ENCODE results near the gene KIF2C.
A peak's percentile ranks its signal among the peaks of the same experiment; 100 is the strongest.

Gene KIF2C

DNA sequence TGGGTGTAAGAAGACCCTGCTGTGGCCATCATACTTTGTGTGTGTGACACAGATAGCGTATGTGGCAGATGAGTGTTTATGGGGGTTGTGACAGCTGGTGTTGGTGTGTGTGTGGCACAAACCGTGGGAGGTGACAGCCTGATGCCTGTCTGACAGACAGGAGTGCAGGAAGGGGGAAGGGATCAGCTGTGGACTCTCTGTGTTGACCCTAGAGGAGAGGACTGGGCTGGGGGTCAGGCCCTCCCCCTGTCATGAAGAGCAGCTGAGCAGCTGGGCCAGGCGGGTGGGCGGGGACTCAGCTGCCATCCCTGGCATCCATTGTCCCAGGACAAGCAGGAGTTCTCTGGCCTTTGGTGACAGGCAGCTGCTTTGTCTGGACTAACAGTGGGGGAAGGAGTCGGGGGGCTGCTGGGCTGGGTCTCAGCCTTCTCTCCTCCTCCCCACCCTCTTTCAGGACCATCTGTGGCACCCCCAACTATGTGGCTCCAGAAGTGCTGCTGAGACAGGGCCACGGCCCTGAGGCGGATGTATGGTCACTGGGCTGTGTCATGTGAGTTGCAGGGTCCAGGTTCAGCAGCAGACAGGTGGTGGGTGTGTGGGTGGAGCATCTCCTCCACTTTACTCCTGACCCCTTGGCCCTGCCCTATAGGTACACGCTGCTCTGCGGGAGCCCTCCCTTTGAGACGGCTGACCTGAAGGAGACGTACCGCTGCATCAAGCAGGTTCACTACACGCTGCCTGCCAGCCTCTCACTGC is 62.8 kb downstream of the KIF2C start:
- H3K9ac ChIP-seq = peak overlapping the region; percentile 41
- TF ChIP-seq Cebpa-rat (IDR thresholded peaks at IDR 0.05) = no peak
- peaks cover 66% of the 10 kb centered on the region for H3K4me1 ChIP-seq
- peaks cover 53% of the 10 kb centered on the region for H3K36me3 ChIP-seq
- peak overlapping the region; percentile 28; the same call in 1 of the 2 replicates for H3K4me3 ChIP-seq
- H3K27me3 ChIP-seq = no peaks in the 10 kb centered on the region
- H3K4me2 ChIP-seq = peak overlapping the region; percentile 81
- no peak overlapping the region for H3K27ac ChIP-seq
- H3K9me3 ChIP-seq = no peaks in the 10 kb centered on the region
- H4K20me1 ChIP-seq = no peaks in the 10 kb centered on the region

DNA sequence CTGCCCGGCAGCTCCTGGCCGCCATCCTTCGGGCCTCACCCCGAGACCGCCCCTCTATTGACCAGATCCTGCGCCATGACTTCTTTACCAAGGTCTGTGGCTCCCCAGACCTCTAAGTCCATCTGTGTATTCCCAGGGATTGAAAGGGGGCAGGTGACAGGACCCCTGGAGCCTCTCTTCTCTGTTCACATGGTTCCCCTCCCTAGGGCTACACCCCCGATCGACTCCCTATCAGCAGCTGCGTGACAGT is 63.4 kb downstream of the KIF2C start:
- TF ChIP-seq Cebpa-rat (IDR thresholded peaks at IDR 0.05) = no peak

GRCh38 chr1:44803312-44804095 is 63.9 kb downstream of the KIF2C start:
- Histone ChIP-seq H3K36me3 (peaks cover 53% of the 10 kb centered on the region), H4K20me1 (no peaks in the 10 kb centered on the region), H3K4me1 (peaks cover 72% of the 10 kb centered on the region), H3K4me2 (no peak overlapping the region), H3K9ac (0 out of 2 replicates have a peak overlapping the region, but pooled peaks have one; percentile 16), H3K9me3 (no peaks in the 10 kb centered on the region), H3K27me3 (no peaks in the 10 kb centered on the region), H3K27ac (peak overlapping the region; percentile 18; the same call in 1 of the 2 replicates), H3K4me3 (no peak overlapping the region)
- TF ChIP-seq Cebpa-rat (IDR thresholded peaks at IDR 0.05) = no peak

More for the DNA sequence above, 63.4 kb downstream of the KIF2C start:
- Histone ChIP-seq H3K9me3 (no peaks in the 10 kb centered on the region), H3K9ac (no peak overlapping the region), H3K4me2 (peak overlapping the region; percentile 81; the same call in 1 of the 2 replicates), H3K4me1 (peaks cover 71% of the 10 kb centered on the region), H3K27me3 (no peaks in the 10 kb centered on the region), H3K4me3 (no peak overlapping the region), H3K27ac (no peak overlapping the region), H4K20me1 (no peaks in the 10 kb centered on the region), H3K36me3 (peaks cover 53% of the 10 kb centered on the region)

GRCh38 chr1:44805311-44806024 is 65.8 kb downstream of the KIF2C start:
- TF ChIP-seq Cebpa-rat (IDR thresholded peaks at IDR 0.05) = no peak
- no peak overlapping the region for H3K9ac ChIP-seq
- no peaks in the 10 kb centered on the region for H3K27me3 ChIP-seq
- peaks cover 81% of the 10 kb centered on the region for H3K4me1 ChIP-seq
- H3K4me2 ChIP-seq = no peak overlapping the region
- H3K4me3 ChIP-seq = no peak overlapping the region
- 0 out of 2 replicates have a peak overlapping the region, but pooled peaks have one; percentile 30 for H3K27ac ChIP-seq
- H3K36me3 ChIP-seq = peaks cover 53% of the 10 kb centered on the region
- no peaks in the 10 kb centered on the region for H4K20me1 ChIP-seq
- H3K9me3 ChIP-seq = no peaks in the 10 kb centered on the region

- peak overlapping the region; percentile 79 for H3K4me2 ChIP-seq
- H3K9ac ChIP-seq = peak overlapping the region; percentile 78; the same call in 1 of the 2 replicates
- no peaks in the 10 kb centered on the region for H3K9me3 ChIP-seq
- H3K4me3 ChIP-seq = no peak overlapping the region
- H3K36me3 ChIP-seq = peaks cover 53% of the 10 kb centered on the region
- H3K27ac ChIP-seq = peak overlapping the region; percentile 98
- no peaks in the 10 kb centered on the region for H3K27me3 ChIP-seq
- no peaks in the 10 kb centered on the region for H4K20me1 ChIP-seq
- no peak for TF ChIP-seq Cebpa-rat (IDR thresholded peaks at IDR 0.05)
- peaks cover 83% of the 10 kb centered on the region for H3K4me1 ChIP-seq
Measured at GRCh38 chr1:44806025-44806703, 66.5 kb downstream of the KIF2C start.

DNA sequence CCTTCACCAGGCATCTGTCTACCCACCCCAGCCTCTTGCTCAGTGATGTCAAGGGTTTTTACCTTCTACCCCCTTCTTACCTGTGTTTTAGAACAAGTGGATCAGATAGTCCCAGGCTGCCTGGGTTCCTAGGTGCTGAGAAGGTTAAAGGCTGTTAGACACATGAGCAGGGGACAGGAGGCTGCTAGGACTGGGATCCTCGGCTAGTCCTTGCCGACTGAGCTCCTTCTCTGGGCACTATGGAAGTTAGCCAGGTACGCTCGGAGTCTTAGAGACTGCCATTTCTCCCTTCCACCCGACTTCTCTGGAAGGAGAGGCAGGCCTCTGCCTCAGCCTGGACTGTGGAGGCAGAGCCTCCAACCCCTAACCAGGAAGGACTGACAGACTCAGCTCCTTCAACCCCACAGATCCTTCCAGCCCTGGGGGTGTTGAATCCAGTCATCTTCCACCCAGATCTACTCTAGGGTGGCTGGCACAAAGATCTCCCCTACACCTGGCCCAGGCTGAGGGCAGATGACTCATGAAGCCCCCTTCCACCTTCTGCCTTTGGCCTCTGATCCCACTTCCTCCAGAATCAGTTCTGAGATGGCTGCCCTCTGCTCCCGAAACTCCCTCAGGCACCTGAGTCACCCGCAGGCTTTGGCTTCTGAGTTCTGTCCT is 67.2 kb downstream of the KIF2C start, which contains the start of gene DYNLT4:
DYNLT4 (minus strand) TSS at position 648 of the 660 bp plus-strand sequence. CDS start 683 bp downstream, outside the sequence.
- peaks cover 85% of the 10 kb centered on the region for H3K4me1 ChIP-seq
- H3K9ac ChIP-seq = peak within 1 kb of the TSS; percentile 78
- H3K27ac ChIP-seq = peak within 1 kb of the TSS; percentile 98
- TF ChIP-seq Cebpa-rat (IDR thresholded peaks at IDR 0.05) = no peak
- H4K20me1 ChIP-seq = no peaks in the 10 kb centered on the region
- peak within 1 kb of the TSS; percentile 79 for H3K4me2 ChIP-seq
- H3K27me3 ChIP-seq = no peaks in the 10 kb centered on the region
- peak within 1 kb of the TSS; percentile 49 for H3K4me3 ChIP-seq
- H3K9me3 ChIP-seq = no peaks in the 10 kb centered on the region
- peaks cover 52% of the 10 kb centered on the region for H3K36me3 ChIP-seq

GRCh38 chr1:44807364-44808062 is 67.9 kb downstream of the KIF2C start:
- H3K27ac ChIP-seq = peak overlapping the region; percentile 98
- H3K9ac ChIP-seq = peak overlapping the region; percentile 78
- H3K4me1 ChIP-seq = peaks cover 84% of the 10 kb centered on the region
- no peak for TF ChIP-seq Cebpa-rat (IDR thresholded peaks at IDR 0.05)
- no peaks in the 10 kb centered on the region for H3K9me3 ChIP-seq
- no peaks in the 10 kb centered on the region for H3K27me3 ChIP-seq
- H3K36me3 ChIP-seq = peaks cover 45% of the 10 kb centered on the region
- H4K20me1 ChIP-seq = no peaks in the 10 kb centered on the region
- H3K4me2 ChIP-seq = peak overlapping the region; percentile 79
- H3K4me3 ChIP-seq = peak overlapping the region; percentile 49

- peak within 1 kb of the TSS; percentile 98 for H3K27ac ChIP-seq
- peak within 1 kb of the TSS; percentile 78 for H3K9ac ChIP-seq
- peaks cover 84% of the 10 kb centered on the region for H3K4me1 ChIP-seq
- H3K4me3 ChIP-seq = peak within 1 kb of the TSS; percentile 49
- H3K4me2 ChIP-seq = peak within 1 kb of the TSS; percentile 79
- H3K36me3 ChIP-seq = peaks cover 37% of the 10 kb centered on the region
- no peak for TF ChIP-seq Cebpa-rat (IDR thresholded peaks at IDR 0.05)
- H4K20me1 ChIP-seq = no peaks in the 10 kb centered on the region
- no peaks in the 10 kb centered on the region for H3K27me3 ChIP-seq
- H3K9me3 ChIP-seq = no peaks in the 10 kb centered on the region
Measured at GRCh38 chr1:44808063-44808937, 68.7 kb downstream of the KIF2C start, which contains the start of gene BTBD19. TSS of gene BTBD19 (plus strand) at chr1:44808523. CDS start at chr1:44808821, 298 bp downstream.

Measured in BLaER1 (cell line).